Neural cell (in vitro differentiated cells): ENCODE measurements around the gene CPA1. TPM values are rescaled to one million over a fixed set of nuclear protein-coding genes. Genes with fewer than 3 reads are reported as not detected.

ENCODE experiments used
- H2AFZ ChIP-seq: fragments of 200-600, 300-800 bp; sonication (generic), shearing (Covaris generic); 2 replicates; pipeline ENCODE4 v1.6.0; 2014; ENCODE audit warnings: low read depth, mild to moderate bottlenecking, antibody characterized with exemption, low read length, moderate library complexity
- H3F3A ChIP-seq: fragments of 200-600 bp; shearing (Covaris generic); 2 replicates; pipeline ENCODE4 v1.6.1; 2016; ENCODE audit warnings: mild to moderate bottlenecking, moderate library complexity, mixed read lengths, antibody characterized with exemption, low read length; ENCODE audit not compliant: insufficient read depth, poor library complexity, severe bottlenecking
- H3K27ac ChIP-seq: fragments of 200-600, 300-800 bp; sonication (generic), shearing (Covaris generic); 2 replicates; pipeline ENCODE4 v1.5.1; 2014; ENCODE audit warnings: mild to moderate bottlenecking, low read length, moderate library complexity
- H3K27me3 ChIP-seq: fragments of 300-800, 200-600 bp; sonication (generic), shearing (Covaris generic); 2 replicates; pipeline ENCODE4 v1.6.0; 2014; ENCODE audit warnings: mild to moderate bottlenecking, low read depth, low read length, moderate library complexity; ENCODE audit not compliant: insufficient read depth
- H3K36me3 ChIP-seq: fragments of 300-800, 200-600 bp; sonication (generic), shearing (Covaris generic); 2 replicates; pipeline ENCODE4 v1.5.1; 2014; ENCODE audit warnings: mild to moderate bottlenecking, antibody characterized with exemption, low read length, moderate library complexity; ENCODE audit not compliant: insufficient read depth
- H3K4me2 ChIP-seq: fragments of 300-800, 200-600 bp; sonication (generic), shearing (Covaris generic); 2 replicates; pipeline ENCODE4 v1.6.0; 2014; ENCODE audit warnings: mild to moderate bottlenecking, low read length
- H3K4me3 ChIP-seq: fragments of 300-800, 200-600 bp; sonication (generic), shearing (Covaris generic); 2 replicates; pipeline ENCODE4 v1.5.1; 2014; ENCODE audit warnings: mild to moderate bottlenecking, low read length, moderate library complexity
- H3K79me2 ChIP-seq: fragments of 200-600 bp; shearing (Covaris generic); replicated peaks from 2 replicates; pipeline ENCODE4 v1.6.0; 2014; ENCODE audit warnings: mild to moderate bottlenecking, low read length, moderate library complexity; ENCODE audit not compliant: insufficient read depth
- H3K9ac ChIP-seq: fragments of 300-800, 200-600 bp; sonication (generic), shearing (Covaris generic); 2 replicates; pipeline ENCODE4 v1.6.1; 2016; ENCODE audit warnings: mild to moderate bottlenecking, low read length, mixed read lengths
- H3K9me2 ChIP-seq: fragments of 200-600 bp; shearing (Covaris generic); 2 replicates; pipeline ENCODE4 v1.6.1; 2016; ENCODE audit warnings: mild to moderate bottlenecking, low read length, mixed read lengths; ENCODE audit not compliant: insufficient read depth
- H3K9me3 ChIP-seq: fragments of 200-600, 300-800 bp; sonication (generic), shearing (Covaris generic); 2 replicates; pipeline ENCODE4 v1.6.1; 2016; ENCODE audit warnings: mild to moderate bottlenecking, mixed run types, low read length, moderate library complexity, mixed read lengths
- H4K20me1 ChIP-seq: fragments of 200-600 bp; shearing (Covaris generic); 2 replicates; pipeline ENCODE4 v1.6.1; 2016; ENCODE audit warnings: mild to moderate bottlenecking, mixed run types; ENCODE audit not compliant: insufficient read depth
- EP300 ChIP-seq: fragments of 450-650 bp; conservative IDR thresholded peaks from 2 replicates; pipeline ENCODE4 v1.6.1; 2014; ENCODE audit warnings: antibody characterized with exemption, mild to moderate bottlenecking, moderate library complexity; ENCODE audit not compliant: poor library complexity, severe bottlenecking
- EZH2 ChIP-seq: fragments of 200-600, 300-800 bp; shearing (Covaris generic), sonication (generic); IDR thresholded peaks from 2 replicates; pipeline ENCODE4 v1.6.1; 2014; ENCODE audit warnings: antibody characterized with exemption, low read length, borderline replicate concordance, mild to moderate bottlenecking; ENCODE audit not compliant: insufficient read depth, poor library complexity, severe bottlenecking
- MXI1 ChIP-seq: fragments of 450-650 bp; conservative IDR thresholded peaks from 2 replicates; pipeline ENCODE4 v1.6.1; 2014; ENCODE audit warnings: antibody characterized with exemption, mild to moderate bottlenecking; ENCODE audit not compliant: poor library complexity, severe bottlenecking
- POLR2AphosphoS5 ChIP-seq: IDR thresholded peaks from 2 replicates; pipeline ENCODE4 v1.6.1; 2012
- RAD21 ChIP-seq: fragments of 450-650 bp; conservative IDR thresholded peaks from 2 replicates; pipeline ENCODE4 v1.6.1; 2014; ENCODE audit warnings: antibody characterized with exemption, mild to moderate bottlenecking, moderate library complexity
- SMC3 ChIP-seq: fragments of 450-650 bp; conservative IDR thresholded peaks from 2 replicates; pipeline ENCODE4 v1.6.1; 2014; ENCODE audit warnings: antibody characterized with exemption, mild to moderate bottlenecking, moderate library complexity; ENCODE audit not compliant: poor library complexity
- TAF1 ChIP-seq: IDR thresholded peaks from 2 replicates; pipeline ENCODE4 v1.6.1; 2012; ENCODE audit warnings: low read depth
- polyA plus RNA-seq: library from polyadenylated mRNA; depleted of rRNA; stranded (reverse); fragments of >200 nt; gene quantifications from 2 replicates; pipeline ENCODE4 v1.2.3, GENCODE V29; 2014
- TF ChIP-seq, protein P1 (sequence below): fragments of 450-650 bp; IDR thresholded peaks from 2 replicates; pipeline ENCODE4 v1.5.1; 2014; ENCODE audit warnings: antibody characterized with exemption, mild to moderate bottlenecking, moderate library complexity; ENCODE audit not compliant: poor library complexity, severe bottlenecking
- TF ChIP-seq, protein P2 (sequence below): IDR thresholded peaks from 2 replicates; pipeline ENCODE4 v1.6.1; 2012; ENCODE audit warnings: borderline replicate concordance

Gene CPA1
- polyA plus RNA-seq, 1 donor from 2014 or later: not detected

DNA sequence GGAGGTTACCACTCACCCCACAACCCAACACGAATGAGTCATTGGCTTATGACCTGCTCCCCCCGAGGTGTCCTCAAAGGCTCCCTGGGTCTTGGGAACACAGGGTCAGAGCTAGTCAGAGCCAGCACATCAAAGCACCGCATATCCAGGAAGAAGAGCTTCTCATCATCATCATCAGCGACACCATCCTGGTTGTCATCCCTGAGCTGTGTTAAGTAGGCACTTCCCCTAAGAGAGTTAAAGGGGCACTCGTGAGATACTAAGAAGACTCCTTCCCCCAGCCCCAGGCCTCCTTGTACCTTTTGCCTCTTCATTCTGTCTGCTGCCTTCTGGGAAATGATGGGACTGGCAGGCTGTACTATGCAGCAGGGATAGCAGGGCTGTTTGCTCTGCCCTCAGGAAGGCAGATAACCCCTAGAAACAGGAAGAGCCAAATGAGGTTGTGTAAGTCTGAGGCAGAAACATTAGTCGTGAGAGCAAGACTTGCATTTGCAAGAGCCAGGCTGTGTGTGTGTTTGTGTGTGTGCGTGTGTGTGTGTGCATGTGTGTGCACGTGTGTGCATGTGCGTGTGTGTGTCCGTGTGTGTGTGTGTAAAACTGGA is 11.1 kb upstream of the CPA1 start:
- no peak overlapping the region for H3K4me3 ChIP-seq
- no peak overlapping the region for H3K4me2 ChIP-seq
- H3K9me2 ChIP-seq: no peaks in the 10 kb centered on the region
- H3K27me3 ChIP-seq: no peaks in the 10 kb centered on the region
- no peak overlapping the region for H3K9ac ChIP-seq
- peak overlapping the region; percentile 4 for H3K27ac ChIP-seq
- H3F3A ChIP-seq: peaks cover 6% of the 10 kb centered on the region
- no peak overlapping the region for H2AFZ ChIP-seq
- no peaks in the 10 kb centered on the region for H3K9me3 ChIP-seq
- TF ChIP-seq EP300: no peak
- H4K20me1 ChIP-seq: no peaks in the 10 kb centered on the region
- H3K79me2 ChIP-seq: no peaks in the 10 kb centered on the region
- H3K36me3 ChIP-seq: no peaks in the 10 kb centered on the region

DNA sequence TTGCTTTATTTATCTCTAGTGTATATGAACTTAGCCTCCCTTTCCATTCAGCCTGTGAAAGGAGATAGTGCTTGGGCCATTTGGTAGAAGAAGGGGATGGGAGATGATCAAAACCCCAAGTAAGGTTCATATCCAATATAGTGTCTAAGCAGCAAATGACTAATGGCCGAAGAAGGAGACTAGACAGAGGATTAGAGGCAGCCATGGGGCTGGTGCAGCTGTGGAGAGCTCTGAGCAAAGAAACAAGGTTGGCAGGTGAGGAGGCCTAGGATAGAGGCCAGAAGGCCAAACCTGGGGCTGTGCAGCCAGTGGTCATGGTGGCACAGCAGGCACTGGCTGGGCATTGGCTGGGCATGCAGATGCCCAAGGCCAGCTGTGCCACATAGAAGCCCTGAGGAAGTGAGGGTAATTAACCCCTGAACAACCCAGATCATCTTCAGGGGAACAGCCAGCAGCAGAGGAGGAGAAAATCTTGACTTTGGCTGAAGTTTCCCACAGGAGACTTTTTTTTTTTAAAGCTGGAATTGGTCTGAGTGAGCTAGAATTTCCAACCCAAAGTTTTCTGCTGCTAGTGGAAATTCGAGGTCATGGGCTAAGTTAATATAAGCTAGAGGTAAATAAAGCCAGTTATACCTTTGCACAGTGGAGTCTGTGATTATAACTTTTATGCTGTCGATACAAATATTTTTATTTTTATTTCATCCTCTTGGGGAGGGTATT is 10.3 kb upstream of the CPA1 start:
- Histone ChIP-seq H3K9me2 (no peaks in the 10 kb centered on the region), H3F3A (peaks cover 2% of the 10 kb centered on the region), H3K4me3 (no peak overlapping the region), H3K27ac (peak overlapping the region; percentile 4), H3K36me3 (no peaks in the 10 kb centered on the region), H4K20me1 (no peaks in the 10 kb centered on the region), H2AFZ (no peak overlapping the region), H3K79me2 (no peaks in the 10 kb centered on the region), H3K4me2 (no peak overlapping the region), H3K9ac (no peak overlapping the region), H3K27me3 (no peaks in the 10 kb centered on the region), H3K9me3 (no peaks in the 10 kb centered on the region)
- TF ChIP-seq MXI1 (no peak), TAF1 (no peak), EP300 (no peak), SMC3 (no peak), POLR2AphosphoS5 (no peak), RAD21 (no peak), EZH2 (no peak)
- TF ChIP-seq, protein P1, sequence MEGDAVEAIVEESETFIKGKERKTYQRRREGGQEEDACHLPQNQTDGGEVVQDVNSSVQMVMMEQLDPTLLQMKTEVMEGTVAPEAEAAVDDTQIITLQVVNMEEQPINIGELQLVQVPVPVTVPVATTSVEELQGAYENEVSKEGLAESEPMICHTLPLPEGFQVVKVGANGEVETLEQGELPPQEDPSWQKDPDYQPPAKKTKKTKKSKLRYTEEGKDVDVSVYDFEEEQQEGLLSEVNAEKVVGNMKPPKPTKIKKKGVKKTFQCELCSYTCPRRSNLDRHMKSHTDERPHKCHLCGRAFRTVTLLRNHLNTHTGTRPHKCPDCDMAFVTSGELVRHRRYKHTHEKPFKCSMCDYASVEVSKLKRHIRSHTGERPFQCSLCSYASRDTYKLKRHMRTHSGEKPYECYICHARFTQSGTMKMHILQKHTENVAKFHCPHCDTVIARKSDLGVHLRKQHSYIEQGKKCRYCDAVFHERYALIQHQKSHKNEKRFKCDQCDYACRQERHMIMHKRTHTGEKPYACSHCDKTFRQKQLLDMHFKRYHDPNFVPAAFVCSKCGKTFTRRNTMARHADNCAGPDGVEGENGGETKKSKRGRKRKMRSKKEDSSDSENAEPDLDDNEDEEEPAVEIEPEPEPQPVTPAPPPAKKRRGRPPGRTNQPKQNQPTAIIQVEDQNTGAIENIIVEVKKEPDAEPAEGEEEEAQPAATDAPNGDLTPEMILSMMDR: no peak
- TF ChIP-seq, protein P2, sequence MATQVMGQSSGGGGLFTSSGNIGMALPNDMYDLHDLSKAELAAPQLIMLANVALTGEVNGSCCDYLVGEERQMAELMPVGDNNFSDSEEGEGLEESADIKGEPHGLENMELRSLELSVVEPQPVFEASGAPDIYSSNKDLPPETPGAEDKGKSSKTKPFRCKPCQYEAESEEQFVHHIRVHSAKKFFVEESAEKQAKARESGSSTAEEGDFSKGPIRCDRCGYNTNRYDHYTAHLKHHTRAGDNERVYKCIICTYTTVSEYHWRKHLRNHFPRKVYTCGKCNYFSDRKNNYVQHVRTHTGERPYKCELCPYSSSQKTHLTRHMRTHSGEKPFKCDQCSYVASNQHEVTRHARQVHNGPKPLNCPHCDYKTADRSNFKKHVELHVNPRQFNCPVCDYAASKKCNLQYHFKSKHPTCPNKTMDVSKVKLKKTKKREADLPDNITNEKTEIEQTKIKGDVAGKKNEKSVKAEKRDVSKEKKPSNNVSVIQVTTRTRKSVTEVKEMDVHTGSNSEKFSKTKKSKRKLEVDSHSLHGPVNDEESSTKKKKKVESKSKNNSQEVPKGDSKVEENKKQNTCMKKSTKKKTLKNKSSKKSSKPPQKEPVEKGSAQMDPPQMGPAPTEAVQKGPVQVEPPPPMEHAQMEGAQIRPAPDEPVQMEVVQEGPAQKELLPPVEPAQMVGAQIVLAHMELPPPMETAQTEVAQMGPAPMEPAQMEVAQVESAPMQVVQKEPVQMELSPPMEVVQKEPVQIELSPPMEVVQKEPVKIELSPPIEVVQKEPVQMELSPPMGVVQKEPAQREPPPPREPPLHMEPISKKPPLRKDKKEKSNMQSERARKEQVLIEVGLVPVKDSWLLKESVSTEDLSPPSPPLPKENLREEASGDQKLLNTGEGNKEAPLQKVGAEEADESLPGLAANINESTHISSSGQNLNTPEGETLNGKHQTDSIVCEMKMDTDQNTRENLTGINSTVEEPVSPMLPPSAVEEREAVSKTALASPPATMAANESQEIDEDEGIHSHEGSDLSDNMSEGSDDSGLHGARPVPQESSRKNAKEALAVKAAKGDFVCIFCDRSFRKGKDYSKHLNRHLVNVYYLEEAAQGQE: no peak
